WTC11 (cell line): Measurements from ENCODE around the gene TSGA10.

Experiments
- CBFB ChIP-seq: sonication (generic); formaldehyde crosslinking; IDR thresholded peaks from 2 replicates; pipeline ENCODE4 v1.8.1; 2022; ENCODE audit warnings: mild to moderate bottlenecking, low read depth, missing genetic modification reagents
- ESRRA ChIP-seq: sonication (generic); formaldehyde crosslinking; IDR thresholded peaks from 2 replicates; pipeline ENCODE4 v1.8.1; 2022; ENCODE audit warnings: mild to moderate bottlenecking, missing genetic modification reagents, borderline replicate concordance
- NFE2L1 ChIP-seq: sonication (generic); formaldehyde crosslinking; IDR thresholded peaks from 2 replicates; pipeline ENCODE4 v1.8.1; 2023; ENCODE audit warnings: missing genetic modification reagents
- NR3C1 ChIP-seq: sonication (generic); formaldehyde crosslinking; conservative IDR thresholded peaks from 2 replicates; pipeline ENCODE4 v1.8.1; 2023; ENCODE audit warnings: low read depth, mild to moderate bottlenecking, missing genetic modification reagents
- TF ChIP-seq, protein P1 (sequence below): fragments of 200-600 bp; IDR thresholded peaks from 2 replicates; pipeline ENCODE4 v1.8.0; 2022; ENCODE audit warnings: antibody characterized with exemption
- TF ChIP-seq, protein P2 (sequence below): sonication (generic); formaldehyde crosslinking; IDR thresholded peaks from 2 replicates; pipeline ENCODE4 v1.8.1; 2023; ENCODE audit warnings: mild to moderate bottlenecking, missing genetic modification reagents, borderline replicate concordance

DNA sequence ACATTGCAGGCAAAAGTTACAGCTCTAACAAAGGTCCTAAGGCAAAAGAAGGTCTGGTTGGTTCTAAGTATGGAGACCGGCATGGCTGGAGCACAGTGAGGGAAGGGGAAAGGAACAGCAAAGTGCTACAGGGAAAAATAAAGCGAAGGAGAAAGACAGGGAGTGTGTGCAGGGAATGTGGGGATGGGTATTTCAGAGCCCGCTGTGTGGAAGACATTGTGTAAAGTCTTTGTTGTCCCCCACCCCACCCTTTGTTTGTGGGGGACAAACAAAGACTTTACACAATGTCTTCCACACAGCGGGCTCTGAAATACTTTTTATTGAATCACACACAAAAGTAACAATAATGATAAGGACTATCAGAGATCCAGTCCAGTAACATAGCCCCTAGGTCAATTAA is 42.1 kb downstream of the TSGA10 start:
- no peak for TF ChIP-seq NFE2L1
- no peak for TF ChIP-seq NR3C1
- TF ChIP-seq, protein P1, sequence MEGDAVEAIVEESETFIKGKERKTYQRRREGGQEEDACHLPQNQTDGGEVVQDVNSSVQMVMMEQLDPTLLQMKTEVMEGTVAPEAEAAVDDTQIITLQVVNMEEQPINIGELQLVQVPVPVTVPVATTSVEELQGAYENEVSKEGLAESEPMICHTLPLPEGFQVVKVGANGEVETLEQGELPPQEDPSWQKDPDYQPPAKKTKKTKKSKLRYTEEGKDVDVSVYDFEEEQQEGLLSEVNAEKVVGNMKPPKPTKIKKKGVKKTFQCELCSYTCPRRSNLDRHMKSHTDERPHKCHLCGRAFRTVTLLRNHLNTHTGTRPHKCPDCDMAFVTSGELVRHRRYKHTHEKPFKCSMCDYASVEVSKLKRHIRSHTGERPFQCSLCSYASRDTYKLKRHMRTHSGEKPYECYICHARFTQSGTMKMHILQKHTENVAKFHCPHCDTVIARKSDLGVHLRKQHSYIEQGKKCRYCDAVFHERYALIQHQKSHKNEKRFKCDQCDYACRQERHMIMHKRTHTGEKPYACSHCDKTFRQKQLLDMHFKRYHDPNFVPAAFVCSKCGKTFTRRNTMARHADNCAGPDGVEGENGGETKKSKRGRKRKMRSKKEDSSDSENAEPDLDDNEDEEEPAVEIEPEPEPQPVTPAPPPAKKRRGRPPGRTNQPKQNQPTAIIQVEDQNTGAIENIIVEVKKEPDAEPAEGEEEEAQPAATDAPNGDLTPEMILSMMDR: no peak
- TF ChIP-seq, protein P2, sequence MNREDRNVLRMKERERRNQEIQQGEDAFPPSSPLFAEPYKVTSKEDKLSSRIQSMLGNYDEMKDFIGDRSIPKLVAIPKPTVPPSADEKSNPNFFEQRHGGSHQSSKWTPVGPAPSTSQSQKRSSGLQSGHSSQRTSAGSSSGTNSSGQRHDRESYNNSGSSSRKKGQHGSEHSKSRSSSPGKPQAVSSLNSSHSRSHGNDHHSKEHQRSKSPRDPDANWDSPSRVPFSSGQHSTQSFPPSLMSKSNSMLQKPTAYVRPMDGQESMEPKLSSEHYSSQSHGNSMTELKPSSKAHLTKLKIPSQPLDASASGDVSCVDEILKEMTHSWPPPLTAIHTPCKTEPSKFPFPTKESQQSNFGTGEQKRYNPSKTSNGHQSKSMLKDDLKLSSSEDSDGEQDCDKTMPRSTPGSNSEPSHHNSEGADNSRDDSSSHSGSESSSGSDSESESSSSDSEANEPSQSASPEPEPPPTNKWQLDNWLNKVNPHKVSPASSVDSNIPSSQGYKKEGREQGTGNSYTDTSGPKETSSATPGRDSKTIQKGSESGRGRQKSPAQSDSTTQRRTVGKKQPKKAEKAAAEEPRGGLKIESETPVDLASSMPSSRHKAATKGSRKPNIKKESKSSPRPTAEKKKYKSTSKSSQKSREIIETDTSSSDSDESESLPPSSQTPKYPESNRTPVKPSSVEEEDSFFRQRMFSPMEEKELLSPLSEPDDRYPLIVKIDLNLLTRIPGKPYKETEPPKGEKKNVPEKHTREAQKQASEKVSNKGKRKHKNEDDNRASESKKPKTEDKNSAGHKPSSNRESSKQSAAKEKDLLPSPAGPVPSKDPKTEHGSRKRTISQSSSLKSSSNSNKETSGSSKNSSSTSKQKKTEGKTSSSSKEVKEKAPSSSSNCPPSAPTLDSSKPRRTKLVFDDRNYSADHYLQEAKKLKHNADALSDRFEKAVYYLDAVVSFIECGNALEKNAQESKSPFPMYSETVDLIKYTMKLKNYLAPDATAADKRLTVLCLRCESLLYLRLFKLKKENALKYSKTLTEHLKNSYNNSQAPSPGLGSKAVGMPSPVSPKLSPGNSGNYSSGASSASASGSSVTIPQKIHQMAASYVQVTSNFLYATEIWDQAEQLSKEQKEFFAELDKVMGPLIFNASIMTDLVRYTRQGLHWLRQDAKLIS (CRISPR knock-in tag): no peak
- TF ChIP-seq ESRRA (CRISPR knock-in tag): no peak
- no peak for TF ChIP-seq CBFB
